K562 treated with DMSO at 1 percent for 24 hours (cell line): Measurements from ENCODE around the gene LY9. TPM values are rescaled to one million over a fixed set of nuclear protein-coding genes. Genes with fewer than 3 reads are reported as not detected.

Source experiments
- total RNA-seq: library from RNA; unstranded; fragments of 300-600 nt; gene quantifications from 2 replicates; pipeline ENCODE4 v1.2.3, GENCODE V29; 2022; ENCODE audit warnings: low read depth; ENCODE audit not compliant: insufficient read depth

LY9 gene
- total RNA-seq = not detected in 2 replicates

GRCh38 chr1:160795951-160796383, at the start of gene LY9:
Gene LY9, plus strand, starts transcription at chr1:160796174. Its CDS starts 14 bp downstream, at chr1:160796188.

GRCh38 chr1:160862203-160863060, 66.5 kb downstream of the LY9 start, which contains the start of gene CD244:
Gene CD244, minus strand, starts transcription at chr1:160862887. Its CDS starts 210 bp downstream, at chr1:160862677.

Other genes starting within 250 kb of the LY9 start
- 1.4 and 1.6 TPM in 2 replicates for gene CD84, start 216.7 kb upstream of the LY9 start, total RNA-seq
- gene SLAMF1, start 149.1 kb upstream of the LY9 start, total RNA-seq = 2.9 and 4.4 TPM in 2 replicates
- gene CD48, start 84.4 kb upstream of the LY9 start, total RNA-seq = 0.49 TPM in 1 of 2 replicates, not detected in the other
- gene SLAMF7, start 56.9 kb upstream of the LY9 start, total RNA-seq = 0.61 and 0.74 TPM in 2 replicates
- not detected in 2 replicates for gene CD244, start 66.7 kb downstream of the LY9 start, total RNA-seq
- gene ITLN1, start 89.0 kb downstream of the LY9 start, total RNA-seq = not detected in 2 replicates
- not detected in 2 replicates for gene ITLN2, start 158.6 kb downstream of the LY9 start, total RNA-seq
- gene F11R, start 225.0 kb downstream of the LY9 start, total RNA-seq = 44.7 and 49.1 TPM in 2 replicates
- gene TSTD1, start 242.8 kb downstream of the LY9 start, total RNA-seq = not detected in 2 replicates
- gene USF1, start 249.8 kb downstream of the LY9 start, total RNA-seq = 61.4 and 67.8 TPM in 2 replicates